ENCODE data around the gene RBP5. TPM values are rescaled to one million over a fixed set of nuclear protein-coding genes. Genes with fewer than 3 reads are reported as not detected.

RBP5 gene
- total and polyA plus RNA-seq, 9 of the 15 experiments (the other 6 are each of a cell fraction or from before 2014, with no cell fraction given) = 8.6 to 22.5 (median 11.4) TPM

GRCh38 chr12:7100239-7100638 lies 28.4 kb downstream of the RBP5 start:
- BruUV-seq (replicated peaks) = no TSS peak
- no peaks in the 10 kb centered on the region for H3K27me3 ChIP-seq (ENCODE audit: control insufficient read depth in 2 of 2, insufficient read depth in 2 of 2, low read length in 2 of 2)
- H2AFZ ChIP-seq (ENCODE audit: low read depth, low read length) = no peak overlapping the region
- H4K20me1 ChIP-seq (replicated peaks; ENCODE audit: control insufficient read depth, insufficient read depth, low read length) = no peaks in the 10 kb centered on the region
- ChIA-PET CTCF (ENCODE audit: low intra/inter-chr PET ratio) (no interaction called here), POLR2A (interaction anchor here (0.7 to 1.3 kb wide), 2 partner anchors 8 to 129 kb away, joined by 3 to 4 read pairs; partner anchors contain the start of gene EMG1)
- H3K9me1 ChIP-seq (ENCODE audit: control insufficient read depth, insufficient read depth, low read length) = no peaks in the 10 kb centered on the region
- no peak overlapping the region for H3K4me3 ChIP-seq
- no peak for ATAC-seq
- intact Hi-C loops (cut with micrococcal nuclease) (no loop called here), in situ Hi-C loops (cut with MboI) (no loop called here)
- FAIRE-seq = no peak
- no peak overlapping the region for H3K4me2 ChIP-seq (ENCODE audit: insufficient read depth, low read length)
- H3K27ac ChIP-seq (ENCODE audit: extremely low read depth, low read depth, low read length) = no peak overlapping the region
- peaks cover 30% of the 10 kb centered on the region; the same call in 2 of the 3 replicates for H3K36me3 ChIP-seq (ENCODE audit: control insufficient read depth, insufficient read depth, low read length)
- no peak overlapping the region for H3K9ac ChIP-seq (ENCODE audit: insufficient read depth in 1 of 2, low read depth in 2 of 2, low read length in 2 of 2)
- H3K79me2 ChIP-seq (ENCODE audit: control insufficient read depth, insufficient read depth, low read length) = peaks cover 3% of the 10 kb centered on the region; the same call in 1 of the 3 replicates
- peaks cover 0 to 11% of the 10 kb centered on the region in 2 experiments; a peak in 2 of 5 replicates for H3K4me1 ChIP-seq (replicated peaks in 1 of 2; ENCODE audit: control insufficient read depth in 2 of 2, insufficient read depth in 2 of 2, low read length in 2 of 2)
- no peak for DNase-seq (ENCODE audit: extremely low read depth in 1 of 4, low spot score in 3 of 4)
- no peaks in the 10 kb centered on the region for H3K9me3 ChIP-seq (replicated peaks; ENCODE audit: control insufficient read depth, insufficient read depth, low read depth, low read length)
- 84% methylated on average over 4 of the region's 4 CpGs for WGBS (ENCODE audit: insufficient coverage, low coverage, missing lambda C conversion rate)
- TF ChIP-seq JUNB (CRISPR knock-in tag; conservative IDR thresholded peaks at IDR 0.05) (no peak), ZNF592 (IDR thresholded peaks at IDR 0.05) (no peak), ZFP30 (CRISPR knock-in tag; IDR thresholded peaks at IDR 0.05; ENCODE audit: borderline replicate concordance) (no peak), CBX2 (IDR thresholded peaks at IDR 0.05; ENCODE audit: insufficient read depth, low read length, poor library complexity, severe bottlenecking) (no peak), ZBTB1 (CRISPR knock-in tag; IDR thresholded peaks at IDR 0.05; ENCODE audit: borderline replicate concordance, low read depth) (no peak), GTF2A2 (tag; IDR thresholded peaks at IDR 0.05) (no peak), HOMEZ (CRISPR knock-in tag; IDR thresholded peaks at IDR 0.05) (no peak), ZMIZ1 (IDR thresholded peaks at IDR 0.05; ENCODE audit: low read depth in 2 of 2, low read length in 2 of 2) (no peak), HSF4 (CRISPR knock-in tag; IDR thresholded peaks at IDR 0.05; ENCODE audit: borderline replicate concordance) (no peak), RBM22 (IDR thresholded peaks at IDR 0.05; ENCODE audit: low read depth, low read length, poor library complexity, severe bottlenecking) (no peak), MECOM (CRISPR knock-in tag; IDR thresholded peaks at IDR 0.05) (no peak), NR2F6 (CRISPR knock-in tag; IDR thresholded peaks at IDR 0.05) (no peak), NR1H2 (CRISPR knock-in tag; IDR thresholded peaks at IDR 0.05) (no peak), ZNF586 (CRISPR knock-in tag; conservative IDR thresholded peaks at IDR 0.05) (no peak)
